Superior temporal gyrus (tissue), 1 donor: ENCODE data around the gene COL7A1.

Source experiments
- DNase-seq: peaks from one replicate; pipeline ENCODE4 v3.0.0-alpha.2; 2016; ENCODE audit errors: extremely low spot score

COL7A1 gene

DNA sequence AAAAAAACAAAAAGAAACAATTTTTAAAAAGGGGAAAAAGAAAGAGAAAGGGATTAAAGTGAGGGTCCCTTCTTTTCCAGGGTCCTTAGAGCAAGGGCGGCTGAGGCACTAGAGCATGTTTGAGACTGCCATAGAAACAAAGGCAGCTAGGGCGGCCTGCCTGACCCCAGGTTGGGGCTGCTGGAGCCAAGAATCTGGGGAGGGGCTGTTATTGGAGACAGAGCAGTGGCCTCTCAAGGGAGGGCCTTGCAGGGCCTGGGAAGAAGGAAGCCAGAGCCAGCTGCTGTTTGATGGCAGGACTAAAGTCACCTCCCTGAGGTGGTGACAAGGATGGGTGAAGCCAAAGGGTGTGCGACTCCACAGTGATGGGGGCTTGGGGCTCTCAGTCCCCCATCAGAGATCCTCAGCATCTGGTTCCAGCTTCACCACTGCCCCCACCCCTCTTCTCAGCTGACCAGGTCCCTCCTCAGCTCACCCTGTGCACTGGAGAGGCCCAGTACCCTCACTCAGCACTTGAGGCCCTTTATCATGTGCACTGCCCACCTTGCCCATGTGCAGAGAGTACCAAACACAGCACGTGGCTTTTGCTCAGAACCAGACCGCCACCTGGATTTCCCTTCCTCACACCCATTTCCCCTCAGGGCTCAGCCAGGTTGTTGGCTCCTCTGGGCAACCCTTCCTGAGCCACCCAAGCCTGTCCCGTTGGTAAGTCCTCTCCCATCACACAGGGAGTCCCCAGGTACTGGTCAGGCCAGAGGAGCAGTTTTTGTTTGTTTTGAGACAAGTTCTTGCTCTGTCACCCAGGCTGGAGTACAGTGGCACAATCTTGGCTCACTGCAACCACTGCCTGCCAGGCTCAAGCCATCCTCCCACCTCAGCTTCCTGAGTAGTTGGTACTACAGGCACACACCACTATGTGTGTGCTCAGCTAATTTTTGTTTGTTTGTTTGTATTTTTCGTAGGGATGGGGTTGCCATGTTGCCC, 24.7 kb upstream of the COL7A1 start:
- no peak for DNase-seq

DNA sequence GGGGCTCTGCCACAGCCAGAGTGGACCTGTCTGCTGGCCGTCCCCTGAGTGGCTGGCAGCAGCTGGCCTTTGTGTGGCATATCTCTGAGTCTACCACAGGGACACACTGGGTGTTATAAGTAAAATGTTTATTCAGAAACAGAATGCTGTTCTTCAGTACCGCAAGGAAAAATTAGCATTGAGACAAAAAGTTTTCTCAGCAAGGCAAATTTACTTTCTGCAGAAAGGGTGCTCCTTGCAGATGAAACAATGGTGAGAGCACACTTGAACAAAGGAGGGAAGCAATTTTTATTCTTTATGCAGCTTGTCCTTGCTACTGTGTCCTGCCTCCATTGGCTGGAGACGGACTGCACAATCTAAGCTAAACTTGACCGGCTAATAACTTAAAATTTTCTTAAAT, 22.4 kb upstream of the COL7A1 start:
- no peak for DNase-seq

DNA sequence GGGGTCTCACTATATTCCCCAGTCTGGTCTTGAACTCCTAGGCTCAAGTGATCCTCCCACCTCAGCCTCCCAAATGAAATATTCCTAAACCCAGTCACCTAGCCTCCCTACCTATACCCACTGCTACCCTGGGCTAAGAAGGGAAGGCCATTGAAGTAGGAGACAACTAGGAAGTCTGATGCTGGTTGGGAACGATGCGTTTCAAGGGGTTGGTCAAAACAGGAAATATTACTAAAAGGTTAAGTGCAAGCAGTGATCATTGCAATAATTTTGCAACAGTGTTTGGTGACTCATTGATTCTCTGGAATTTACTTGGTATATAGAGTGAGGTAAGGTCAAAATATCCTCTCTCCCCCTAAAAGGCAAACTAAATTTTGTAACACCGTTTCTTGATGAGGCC, 18.9 kb upstream of the COL7A1 start:
- DNase-seq, result no peak

DNA sequence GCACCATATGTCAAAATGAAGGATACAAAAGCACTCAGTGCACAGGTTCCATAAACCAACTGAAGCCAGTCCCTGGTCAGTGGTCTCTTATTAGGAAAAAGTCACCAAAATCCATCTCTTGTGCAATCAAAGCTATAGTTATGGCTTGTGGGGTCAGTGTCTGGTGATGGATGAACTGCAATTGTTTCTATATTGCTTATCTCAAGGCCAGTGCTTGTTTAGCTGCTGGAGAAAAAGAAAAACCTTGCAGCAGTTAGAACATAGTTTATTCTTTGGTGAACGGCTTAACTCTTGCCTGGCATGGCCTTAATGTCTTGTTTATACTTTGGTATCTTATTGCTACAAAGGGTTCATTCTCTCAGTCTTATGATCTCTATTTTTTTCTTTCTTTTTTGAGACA, 17.2 kb upstream of the COL7A1 start:
- DNase-seq, result no peak

DNA sequence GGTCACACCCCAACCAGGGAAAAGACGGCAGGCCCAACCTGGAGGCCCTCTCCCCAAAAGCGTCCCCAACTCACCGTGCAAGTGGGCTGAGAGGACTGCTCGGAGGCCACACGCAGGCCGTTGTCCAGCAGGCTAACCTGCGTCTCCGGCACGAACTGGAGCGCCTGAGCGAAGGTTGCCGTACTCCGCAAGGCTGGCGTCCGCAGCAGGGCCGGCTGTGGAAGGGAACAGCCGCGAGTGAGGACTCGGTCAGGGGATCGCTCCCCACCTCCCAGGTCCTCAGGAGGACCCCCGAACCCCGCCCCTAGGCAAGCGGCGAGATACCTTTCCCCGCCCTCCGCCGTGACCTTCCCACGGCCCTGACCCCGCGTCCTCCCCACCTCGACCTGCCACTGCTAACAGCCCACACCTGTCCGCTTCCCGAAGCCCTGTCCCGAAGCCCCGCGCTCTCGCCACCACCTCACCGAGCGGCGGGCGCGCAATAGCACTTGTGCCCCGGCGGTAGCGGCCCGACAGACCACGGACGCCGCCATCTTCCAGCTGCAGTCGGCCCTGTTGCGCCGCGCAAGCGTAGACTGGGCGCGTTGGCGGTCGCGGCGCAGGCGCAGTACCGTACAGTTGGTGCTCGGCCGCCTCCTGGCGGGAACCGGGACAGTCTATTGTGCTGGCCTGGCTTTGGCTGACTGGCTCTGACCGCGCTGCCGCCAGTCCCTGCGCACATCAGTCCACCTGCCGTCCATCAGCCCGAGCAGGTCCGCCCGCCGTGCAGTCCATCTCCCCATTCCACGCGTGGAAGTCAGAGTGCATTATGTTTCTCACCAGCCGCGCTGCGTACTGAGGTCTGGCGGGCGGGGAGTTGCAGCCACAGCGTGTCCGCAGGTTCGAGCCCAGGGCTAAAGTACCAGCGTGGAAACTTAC, 14.2 kb upstream of the COL7A1 start, which contains the start of gene UQCRC1:
TSS of gene UQCRC1 (minus strand) at position 559 of the 918 bp plus-strand sequence. CDS start at position 533, 26 bp downstream.
- DNase-seq, result peak; percentile 92

DNA sequence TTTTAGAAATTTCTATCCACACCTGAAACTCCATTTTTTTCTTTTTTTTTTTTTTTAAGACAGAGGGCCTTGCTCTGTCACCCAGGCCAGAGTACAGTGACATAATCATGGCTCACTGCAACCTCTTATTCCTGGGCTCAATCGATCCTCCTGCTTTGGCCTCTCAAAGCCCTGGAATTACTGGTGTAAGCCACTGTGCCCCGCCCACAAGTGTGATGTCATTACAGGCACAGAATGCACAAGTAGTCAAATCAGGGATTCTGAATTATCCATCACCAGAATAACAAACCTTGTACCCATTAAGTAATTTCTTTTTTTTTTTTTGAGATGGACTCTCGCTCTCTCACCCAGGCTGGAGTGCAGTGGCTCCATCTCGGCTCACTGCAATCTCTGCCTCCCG, 12.4 kb upstream of the COL7A1 start:
- DNase-seq, result no peak

DNA sequence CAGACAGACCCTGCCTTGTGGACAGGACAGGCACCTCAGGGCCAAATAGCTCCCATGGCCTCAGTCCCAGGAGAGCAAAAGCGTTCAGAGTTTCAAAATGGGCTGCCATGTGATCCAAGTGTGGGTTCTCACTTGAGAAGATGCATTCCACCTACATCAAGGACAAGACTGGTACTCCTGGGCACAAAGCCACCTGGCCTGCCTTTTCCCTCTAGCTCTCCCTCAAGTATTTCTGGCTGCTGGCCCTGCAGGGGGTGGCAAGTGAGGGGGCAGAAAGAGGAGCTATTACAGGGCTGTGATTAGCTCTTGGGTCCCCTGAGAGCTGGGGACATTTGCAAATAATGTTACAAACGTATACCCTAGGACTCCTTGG, 6.5 kb upstream of the COL7A1 start:
- peak; percentile 35 for DNase-seq

DNA sequence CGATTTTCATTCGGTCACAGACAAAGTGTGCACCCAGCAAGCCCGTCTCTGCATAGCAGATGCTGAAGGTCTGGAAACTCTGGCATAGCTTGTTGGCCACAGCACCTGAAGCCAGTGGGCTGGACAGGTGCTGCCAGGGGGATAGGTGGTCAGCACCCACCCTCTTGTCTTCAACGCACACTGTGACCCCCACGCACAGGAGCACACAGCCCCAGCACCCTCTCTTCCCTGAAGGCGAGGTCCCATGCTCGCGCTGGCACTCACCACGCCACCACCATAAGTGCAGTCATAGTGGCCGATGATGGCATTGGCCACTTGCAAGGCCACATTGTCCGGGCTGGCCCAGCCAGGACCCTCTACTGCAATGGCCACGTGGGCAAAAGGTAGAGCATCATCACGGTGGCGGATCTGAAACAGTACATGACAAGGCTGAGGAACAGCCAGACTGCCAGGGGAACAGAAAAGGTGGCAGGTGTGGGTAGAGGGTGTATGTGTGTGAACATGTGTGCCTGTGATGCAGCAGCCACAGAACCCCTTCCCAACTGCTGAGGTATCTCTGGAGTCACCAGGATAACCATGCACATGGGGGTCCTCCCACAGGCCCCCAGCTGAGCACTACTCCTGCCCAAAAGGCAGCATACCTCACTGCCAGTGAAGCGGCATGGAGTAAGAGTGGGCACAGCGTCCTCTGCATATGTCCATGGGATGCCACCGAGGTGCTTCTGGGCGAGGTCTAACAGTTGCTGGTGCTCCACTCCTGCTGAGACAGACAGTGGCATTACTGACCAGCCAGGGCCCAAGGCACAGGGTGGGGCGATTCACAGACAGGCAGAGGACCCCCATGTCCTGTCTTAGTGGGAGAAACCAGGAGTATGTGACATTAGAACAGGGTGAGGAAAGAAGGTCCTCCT, 5.8 kb upstream of the COL7A1 start:
- DNase-seq, result no peak

DNA sequence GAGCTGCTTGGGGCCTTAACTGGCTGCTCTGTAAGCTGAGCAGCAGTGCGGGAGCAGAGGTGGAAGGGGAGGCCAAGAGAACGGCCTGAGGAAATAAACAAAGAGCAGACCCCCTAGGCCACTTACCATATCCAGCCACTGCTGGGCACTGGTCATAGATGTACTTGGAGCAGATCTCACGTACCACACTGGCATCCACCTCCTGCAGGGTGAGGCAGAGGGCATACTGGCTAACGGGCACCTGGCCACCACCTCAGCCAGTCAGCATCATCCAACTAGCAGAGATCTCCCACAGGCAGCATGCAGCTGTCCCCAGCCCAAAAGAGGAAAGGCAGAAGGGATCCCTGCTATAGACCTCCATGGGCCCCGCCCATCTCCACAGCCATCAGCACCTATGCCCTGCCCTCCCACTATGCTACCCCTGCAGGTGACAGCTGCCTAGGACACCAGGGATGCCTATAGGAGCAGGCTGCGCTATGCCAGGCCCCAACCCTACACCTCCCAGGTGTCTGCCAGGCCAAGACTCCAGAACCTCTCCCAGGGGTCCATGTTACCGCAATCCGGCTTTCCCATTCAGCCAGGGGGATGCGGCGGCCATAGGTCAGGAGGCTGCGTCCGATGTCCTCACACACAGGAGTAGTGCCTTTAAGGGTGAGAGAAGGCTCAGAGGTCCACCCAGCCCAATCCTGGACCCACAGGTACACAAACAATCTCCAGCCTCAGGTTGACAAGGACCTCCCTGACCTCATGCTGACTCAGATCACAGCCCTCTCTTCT, 4.6 kb upstream of the COL7A1 start:
- no peak for DNase-seq

DNA sequence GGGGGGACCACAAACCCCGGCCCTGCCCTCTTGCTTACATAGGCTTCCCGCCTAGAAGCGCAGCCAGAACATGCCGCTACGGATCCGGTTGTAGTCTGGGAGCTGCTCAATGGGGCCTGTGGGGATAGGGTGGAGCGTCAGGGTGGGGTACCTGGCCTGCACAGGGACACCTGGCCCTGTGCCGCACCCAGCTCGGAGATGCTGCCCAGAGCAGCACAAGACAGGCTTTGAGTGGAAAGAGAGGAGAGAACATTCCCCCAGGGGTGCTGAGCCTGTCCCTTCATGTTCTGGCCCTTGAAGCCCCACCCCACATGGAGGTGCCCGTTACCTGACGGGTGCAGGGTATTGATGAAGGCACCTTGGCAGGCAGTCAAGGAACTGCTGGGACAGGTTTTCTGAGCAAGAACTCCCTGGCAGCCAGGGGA, 4.0 kb upstream of the COL7A1 start:
- DNase-seq, result no peak

DNA sequence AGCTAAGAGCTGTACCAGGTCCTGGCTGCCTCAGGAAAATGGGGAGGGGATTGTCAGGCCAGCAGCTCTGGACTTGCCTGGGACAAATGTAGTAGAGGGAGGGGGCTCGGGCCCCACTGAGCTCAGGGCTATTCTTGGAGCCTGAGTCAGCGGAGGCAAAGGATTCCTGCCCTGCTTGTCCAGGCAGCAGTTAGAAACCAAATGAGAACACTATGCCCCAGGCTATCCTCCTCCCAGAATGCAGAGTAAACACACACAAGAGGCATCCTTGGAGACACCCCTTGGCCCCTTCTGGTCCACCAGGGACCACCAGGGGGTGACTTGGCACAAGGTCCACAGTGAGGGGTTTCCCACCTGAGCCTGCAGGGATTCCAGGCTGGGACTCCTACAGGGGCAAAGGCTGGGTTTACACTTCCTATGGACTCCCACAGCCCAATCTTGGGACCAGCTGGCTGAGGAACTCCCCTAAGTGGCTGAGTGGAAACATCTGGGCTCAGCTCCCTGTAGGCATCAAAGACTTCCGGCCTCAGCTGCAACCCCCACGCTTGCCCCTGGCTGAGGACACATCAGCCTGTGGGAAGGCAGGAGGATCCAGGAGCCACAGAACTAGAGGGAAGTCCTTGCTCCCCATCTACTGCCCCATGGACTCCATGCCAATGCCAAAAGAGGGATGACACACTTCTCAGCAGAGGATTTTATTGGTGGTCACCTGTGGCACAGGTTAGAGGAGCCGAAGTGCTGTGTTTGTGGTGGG, 3.4 kb upstream of the COL7A1 start:
- no peak for DNase-seq

DNA sequence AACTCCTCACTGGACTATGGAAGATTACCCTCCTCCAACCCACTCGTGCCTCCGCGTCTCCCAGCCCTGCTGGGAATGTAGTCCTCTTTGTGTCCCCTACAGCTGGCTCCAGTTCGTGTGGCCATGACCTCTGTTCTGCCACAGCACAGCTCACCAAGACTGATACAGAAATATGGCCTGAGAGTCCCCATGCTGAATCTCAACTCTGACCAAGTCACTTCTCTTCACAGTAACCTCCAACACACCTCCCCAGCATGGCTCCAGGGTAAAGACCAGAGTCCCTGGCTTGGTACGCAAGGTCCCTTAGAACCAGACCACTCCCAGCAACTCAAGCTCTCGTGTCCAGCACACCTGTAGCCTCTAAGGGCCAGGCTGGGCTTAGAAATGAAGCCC, 2.3 kb upstream of the COL7A1 start:
- no peak for DNase-seq

DNA sequence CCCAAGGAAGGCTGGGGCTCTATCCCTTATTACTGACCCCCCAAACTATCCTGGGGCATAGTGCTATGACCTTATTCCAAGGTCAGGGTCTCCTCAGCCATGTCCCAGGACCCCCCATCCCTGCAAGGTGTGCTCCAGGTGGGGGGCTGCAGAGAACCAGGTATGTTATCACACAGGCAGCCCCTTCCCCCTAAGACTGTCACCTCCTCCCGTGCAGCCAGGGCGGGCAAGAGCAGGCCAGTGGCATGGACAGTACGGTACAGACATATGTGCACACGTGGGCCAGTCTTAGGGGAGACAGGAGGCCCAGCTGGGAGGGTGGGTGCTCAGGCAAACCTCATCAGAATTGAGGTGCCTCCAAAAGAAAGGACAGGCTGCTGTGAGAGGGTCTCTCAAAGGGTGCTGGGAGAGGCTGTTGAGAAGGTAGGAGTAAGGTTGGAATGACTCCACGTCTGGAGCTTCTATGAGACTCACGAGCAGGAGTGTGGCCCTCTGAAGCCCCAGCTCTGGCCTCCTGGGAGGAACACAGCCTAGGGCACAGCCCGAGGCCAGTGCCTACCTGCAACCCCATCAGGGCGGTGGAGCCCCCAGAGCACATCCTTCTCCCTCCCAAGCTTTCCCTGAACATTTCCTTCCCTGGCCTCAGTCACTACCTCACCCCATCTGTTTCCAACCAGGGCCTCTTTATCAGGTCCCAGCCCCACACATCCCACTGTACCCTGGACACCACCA, 1.7 kb upstream of the COL7A1 start:
- DNase-seq, result no peak

DNA sequence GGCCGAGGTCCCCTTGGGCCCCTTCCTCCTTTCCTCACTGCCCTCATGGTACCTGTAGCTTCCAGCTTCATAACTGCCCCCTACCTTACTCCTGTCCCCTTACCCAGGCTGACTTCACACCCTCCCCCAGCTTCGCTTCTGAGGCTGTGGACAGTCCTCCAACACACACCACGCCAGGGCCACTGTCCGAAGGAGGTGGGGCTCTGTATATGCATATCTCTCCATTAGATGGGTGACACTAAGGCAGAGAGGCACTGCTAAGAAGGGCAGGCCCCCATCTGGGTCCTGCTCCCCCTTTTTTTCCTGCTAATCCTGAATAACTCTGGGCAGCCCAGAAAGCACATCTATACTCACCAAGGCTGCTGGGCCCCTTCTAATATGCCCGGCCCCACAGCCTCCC, 1.0 kb upstream of the COL7A1 start:
- no peak for DNase-seq

DNA sequence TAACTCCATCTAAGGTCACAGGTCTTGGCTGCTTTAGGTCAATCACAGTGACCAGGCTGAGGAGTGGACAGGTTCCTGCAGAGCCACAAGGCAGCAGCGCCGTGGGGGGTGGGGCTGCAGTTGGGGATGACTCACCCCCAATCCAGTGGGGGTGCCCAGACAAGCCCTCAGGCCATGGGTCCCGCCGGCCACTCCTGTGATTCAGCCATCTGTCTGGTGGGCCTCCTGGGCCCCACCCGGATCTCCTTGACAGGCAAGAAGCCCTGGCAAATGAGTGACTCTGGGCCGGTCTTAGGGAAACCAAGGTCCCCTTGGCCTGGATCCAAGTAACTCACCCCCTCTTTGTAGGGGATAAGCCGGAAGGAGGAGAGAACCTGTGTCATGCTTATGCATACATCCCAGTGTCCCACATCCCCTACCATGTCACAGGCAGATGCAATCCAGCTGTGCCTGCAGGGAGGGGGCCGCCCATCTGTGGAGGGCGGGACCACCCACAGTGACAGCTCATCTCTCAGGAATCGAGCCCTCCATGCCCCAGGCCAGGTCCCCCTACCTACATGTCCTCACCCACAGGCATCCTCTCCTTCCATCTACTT, 495 bp upstream of the COL7A1 start:
- DNase-seq, result no peak

DNA sequence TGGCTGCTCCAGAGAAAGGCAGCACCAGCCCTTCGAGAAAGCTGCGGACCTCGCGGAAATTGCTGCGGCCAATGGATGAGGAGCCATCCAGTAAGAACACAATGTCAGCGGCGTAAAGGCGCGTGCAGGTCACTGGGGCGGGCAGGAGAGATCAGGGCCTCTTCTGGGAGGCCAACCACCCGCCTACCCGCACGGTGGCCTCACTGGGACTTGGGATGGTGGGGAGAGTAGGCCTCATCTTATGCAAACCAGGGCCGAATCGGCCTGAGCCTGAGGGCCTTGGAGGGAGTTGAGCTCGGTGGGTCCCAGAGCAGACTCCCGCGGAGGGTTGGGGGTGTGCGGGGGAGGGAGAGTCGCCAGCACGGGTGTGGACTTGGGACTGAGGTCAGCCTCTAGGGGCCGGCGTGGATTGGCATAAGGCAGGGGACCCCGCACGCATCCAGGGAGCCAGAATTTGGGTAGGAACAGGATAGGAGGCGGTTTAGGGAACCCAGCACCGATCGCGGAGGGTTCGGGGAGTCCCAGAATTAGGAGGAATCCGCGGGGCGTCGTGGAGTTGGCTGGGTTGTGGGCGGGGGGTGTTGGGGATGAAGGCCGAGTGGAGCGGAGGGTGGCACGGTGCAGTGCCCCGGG, 596 bp downstream of the COL7A1 start:
- DNase-seq, result no peak

DNA sequence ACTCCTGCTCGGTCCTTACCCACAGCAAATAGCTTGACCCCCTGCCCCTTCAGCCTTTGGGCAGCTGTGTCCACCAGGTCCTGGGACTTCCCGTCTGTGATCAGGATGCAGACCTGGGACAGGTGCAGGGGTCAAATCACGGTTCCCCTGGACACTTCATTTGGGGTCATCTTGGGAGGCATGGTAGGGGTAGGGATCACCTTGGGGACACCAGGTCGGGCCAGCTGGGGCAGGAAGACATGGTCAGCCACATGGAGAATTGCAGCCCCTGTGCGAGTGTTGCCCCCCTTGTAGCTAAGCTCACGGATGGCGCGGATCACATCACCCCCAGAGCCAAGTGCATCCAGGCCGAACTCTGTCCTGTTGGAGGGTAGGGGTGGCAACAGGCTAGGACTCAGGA, 1.8 kb downstream of the COL7A1 start:
- DNase-seq, result no peak

DNA sequence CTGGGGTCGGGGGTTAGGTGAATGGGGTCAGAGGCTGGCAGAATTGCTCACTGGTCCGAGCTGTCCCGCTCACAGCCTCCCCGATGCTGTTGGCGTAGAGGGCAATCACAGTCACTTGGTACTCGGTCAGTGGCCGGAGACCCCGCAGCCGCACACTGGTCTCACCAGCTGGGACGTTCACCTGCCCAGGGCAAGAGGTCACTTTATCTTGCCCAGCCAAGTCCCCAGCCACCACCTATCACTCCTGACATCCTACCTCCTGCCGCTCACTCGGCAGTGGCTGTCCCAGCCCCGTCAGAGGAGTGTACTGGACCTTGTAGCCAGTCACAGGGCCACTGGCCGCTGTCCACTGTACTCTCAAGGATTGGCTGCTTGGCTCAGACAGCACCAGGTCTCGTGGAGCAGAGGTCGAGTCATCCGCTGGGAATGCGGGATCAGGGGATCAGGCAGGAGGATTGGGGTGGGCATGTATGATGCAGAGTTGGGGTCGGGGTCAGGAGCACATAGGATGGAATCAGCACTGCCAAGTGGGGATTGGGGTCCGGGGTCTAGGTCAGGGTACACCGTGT, 2.5 kb downstream of the COL7A1 start:
- no peak for DNase-seq
